ENCODE measurements around the gene UNC50. TPM values are rescaled to one million over a fixed set of nuclear protein-coding genes. Genes with fewer than 3 reads are reported as not detected.

UNC50 gene, protein sequence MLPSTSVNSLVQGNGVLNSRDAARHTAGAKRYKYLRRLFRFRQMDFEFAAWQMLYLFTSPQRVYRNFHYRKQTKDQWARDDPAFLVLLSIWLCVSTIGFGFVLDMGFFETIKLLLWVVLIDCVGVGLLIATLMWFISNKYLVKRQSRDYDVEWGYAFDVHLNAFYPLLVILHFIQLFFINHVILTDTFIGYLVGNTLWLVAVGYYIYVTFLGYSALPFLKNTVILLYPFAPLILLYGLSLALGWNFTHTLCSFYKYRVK
- total RNA-seq (ENCODE audit: low replicate concordance): 40.1 and 42.6 TPM in 2 replicates

DNA sequence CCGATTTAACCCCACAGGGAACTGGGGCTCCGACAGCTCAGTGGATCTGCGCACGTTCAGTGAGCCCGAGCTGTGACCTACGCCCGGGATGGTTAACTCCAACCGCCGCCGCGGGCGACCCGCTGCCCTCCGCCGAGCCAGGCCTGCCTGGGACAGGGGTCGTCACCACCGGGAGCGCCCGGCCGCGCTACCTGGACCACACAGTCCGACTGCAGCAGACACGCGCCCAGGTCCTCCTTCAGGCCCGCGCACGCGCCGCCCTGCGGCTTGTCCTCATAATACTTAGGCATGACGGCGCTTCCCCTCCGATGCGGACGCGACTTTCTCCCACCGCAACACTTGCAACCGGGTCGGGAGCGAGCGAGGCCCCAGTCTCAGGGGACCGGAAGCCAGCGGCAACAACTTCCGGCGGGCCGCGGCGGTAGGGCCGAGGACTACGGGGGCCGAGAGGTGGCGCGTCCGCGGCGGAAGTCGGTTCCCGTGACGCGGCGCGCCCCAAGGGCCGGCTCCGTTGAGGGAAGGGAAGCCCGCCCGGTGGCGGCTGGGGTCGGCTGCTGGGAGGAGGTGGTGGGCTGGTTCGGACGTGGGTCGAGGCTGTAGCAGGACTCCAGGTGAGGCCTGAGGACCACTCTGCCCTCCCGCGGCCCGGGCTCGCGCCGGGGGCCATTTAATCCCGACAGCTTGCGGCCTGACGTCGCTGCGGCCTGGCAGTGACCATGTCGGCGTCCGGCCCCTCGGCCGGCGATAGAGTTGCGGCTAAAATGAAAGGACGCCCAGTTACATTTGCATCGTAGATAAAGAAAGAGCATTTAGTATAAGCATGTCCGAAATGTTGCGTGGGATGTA, at the start of gene UNC50, which contains the start of gene COA5:
TSS of gene UNC50 (plus strand) at position 474 of the 846 bp plus-strand sequence. CDS start 1,171 bp downstream, outside the sequence.
TSS of gene COA5 (minus strand) at position 397 of the 846 bp plus-strand sequence. CDS start at position 290, 107 bp downstream.

Other genes starting within 250 kb of the UNC50 start
- 19.4 and 59.4 TPM in 2 replicates for gene INPP4A, start 163.7 kb upstream of the UNC50 start, total RNA-seq (ENCODE audit: low replicate concordance)
- 27.7 and 34.2 TPM in 2 replicates for gene COA5, start 77 bp upstream of the UNC50 start, total RNA-seq (ENCODE audit: low replicate concordance)
- gene MGAT4A, start 122.5 kb downstream of the UNC50 start, total RNA-seq (ENCODE audit: low replicate concordance): 0.08 and 4.6 TPM in 2 replicates